HG03439 (cell line): ENCODE data around the gene IFT22.
"Not testable (repeated sequence)": the region's sequence is repeated elsewhere in the genome, so short reads cannot be mapped to it uniquely, and the experiment has no call there.

Experiments used
- ATAC-seq: cut with Tn5 transposase; IDR thresholded peaks from one replicate; pipeline ENCODE4 v1.9.1; 2021; ENCODE audit warnings: mild to moderate bottlenecking, moderate library complexity; ENCODE audit not compliant: unreplicated experiment

The IFT22 gene

DNA sequence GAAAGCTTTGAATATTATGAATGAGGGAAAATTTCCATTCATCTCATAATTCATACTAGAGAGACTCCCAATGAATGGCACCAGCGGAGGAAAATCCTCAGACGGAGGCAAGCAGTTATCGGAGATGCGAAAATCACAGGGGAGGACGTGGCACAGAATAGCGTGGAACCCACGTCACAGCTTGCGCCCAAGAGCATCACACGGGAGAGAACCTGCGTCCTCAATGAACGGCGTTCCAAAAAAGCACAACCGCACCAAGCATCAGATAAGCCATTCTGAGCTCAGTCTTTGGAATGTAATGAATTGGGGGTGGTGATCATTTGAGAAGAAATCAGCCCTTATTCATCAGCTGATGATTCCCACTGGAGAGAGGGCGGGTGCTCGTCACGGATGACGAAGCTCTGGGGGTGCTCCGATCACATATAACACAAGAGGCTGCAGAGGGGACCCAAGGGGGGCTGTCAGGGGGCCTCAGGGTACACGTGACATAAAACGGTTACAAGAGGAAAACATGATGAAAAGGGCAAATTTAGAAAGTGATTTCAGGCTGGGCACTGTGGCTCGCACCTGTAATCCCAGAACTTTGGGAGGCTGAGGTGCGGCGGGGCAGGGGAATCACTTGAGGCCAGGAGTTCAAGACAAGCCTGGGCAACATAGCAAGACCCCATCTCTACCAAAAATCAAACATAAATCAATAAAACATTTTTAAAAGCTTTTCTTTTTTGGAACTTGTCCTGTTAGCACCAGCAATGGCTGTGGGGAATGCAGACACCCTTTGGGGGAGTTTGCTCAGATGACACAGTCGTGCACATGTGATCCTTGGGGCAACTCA, 42.9 kb downstream of the IFT22 start:
- no peak for ATAC-seq

DNA sequence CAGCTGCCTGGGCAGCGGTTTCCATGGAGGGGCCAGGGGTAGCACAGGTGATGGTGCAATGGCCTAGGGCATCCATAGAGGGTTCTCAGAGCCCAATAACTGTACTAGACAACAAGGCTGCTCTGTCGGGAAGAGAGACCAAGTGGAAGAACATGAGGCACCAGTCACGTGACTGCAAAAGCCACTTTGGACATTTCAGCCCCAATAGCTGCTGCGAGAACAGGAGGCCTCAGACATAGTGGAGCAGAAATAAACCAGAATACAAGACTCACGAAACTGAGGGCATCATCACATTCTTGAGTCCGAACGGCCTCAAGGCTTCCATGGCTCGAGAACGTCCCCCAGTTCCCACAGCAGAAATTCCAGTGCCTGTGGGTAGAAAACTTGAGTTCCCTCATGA, 44.5 kb downstream of the IFT22 start:
- no peak for ATAC-seq

DNA sequence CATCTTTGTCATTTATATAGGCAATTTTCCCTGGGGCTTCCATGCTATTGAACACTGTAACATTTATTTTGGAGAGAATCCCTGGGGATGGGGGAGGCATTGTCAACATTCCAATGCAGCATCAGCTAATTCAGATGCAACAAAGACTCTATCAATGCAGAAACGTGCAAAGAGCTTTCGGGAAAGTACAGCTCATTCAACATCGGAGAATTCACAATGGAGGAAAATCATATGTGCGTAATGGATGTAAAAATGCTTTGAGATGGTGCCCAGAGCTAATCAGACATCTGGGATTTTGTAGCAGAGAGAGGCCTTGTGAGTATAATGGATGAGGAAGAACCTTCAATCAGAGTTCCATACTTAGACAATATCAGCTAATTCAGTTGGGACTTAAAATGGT, 48.4 kb downstream of the IFT22 start:
- no peak for ATAC-seq

DNA sequence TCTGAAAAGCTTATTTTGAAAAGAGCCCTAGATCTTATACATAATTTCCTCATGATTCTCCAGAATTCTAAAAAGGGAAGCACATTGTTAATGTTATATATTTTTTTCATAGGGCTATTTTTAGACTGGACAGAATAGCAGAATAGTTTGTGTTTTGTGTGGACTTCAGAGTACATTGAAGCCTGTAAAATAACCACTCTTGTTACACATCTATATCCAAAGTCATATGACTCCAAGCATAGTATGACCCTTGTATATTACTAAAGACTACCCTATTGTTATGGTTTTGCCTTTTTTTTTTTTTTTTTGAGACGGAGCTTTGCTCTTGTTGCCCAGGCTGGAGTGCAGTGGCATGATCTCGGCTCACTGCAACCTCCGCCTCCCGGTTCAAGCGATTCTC, 50.6 kb downstream of the IFT22 start:
- ATAC-seq, result no peak

DNA sequence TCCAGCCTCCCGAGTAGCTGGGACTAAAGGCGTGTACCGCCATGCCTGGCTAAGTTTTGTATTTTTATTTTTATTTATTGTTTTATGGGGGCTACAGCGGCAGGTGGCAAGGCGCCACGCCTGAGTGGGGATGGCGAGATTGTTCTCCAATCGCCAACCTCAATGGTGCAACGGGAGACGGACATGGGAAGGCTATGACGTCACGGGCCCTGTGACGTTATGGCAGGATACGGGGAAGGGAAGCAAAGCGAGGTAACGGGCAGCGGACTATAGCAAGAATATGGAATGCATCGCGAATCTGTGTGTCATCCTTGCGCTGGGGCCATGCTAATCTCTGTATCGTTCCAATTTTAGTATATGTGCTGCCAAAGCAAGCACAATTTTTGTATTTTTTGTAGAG, 51.9 kb downstream of the IFT22 start:
- ATAC-seq, result no peak

DNA sequence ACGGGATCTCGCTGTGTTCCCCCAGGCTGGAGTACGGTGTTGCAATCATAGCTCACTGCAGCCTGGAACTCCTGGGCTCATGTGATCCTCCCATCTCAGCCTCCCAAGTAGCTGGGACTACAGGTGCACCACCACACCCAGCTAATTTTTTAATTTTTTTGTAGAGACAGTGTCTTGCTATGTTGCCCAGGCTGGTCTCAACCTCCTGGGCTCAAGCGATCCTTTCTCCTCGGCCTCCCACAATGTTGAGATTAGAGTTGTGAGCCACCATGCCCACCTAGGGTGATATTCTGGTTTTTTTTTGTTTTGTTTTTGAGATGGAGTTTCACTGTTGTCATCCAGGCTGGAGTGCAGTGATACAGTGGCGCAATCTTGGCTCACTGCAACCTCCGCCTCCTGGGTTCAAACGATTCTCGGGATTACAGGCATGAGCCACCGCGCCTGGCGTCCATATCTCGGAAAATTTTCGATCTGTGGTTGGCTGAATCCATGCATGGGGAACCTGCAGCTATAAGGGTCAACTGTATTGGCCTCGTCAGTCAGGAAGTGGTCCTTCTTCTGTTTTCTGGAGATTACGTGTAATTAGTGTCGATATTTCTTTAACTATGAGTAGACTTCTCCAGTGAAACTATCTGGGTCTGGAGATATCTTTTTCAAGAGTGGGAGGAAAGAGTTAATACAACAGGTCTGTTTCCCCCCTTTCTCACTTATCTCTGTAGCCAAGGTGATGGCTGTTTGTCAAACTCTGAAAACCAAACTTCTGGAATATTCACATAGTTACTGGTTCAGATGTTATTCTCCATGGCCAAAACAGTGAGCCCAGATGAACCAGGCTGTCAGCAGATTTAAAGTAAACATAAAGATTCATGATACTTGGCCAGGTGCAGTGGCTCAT, 55.7 kb downstream of the IFT22 start:
- ATAC-seq, result no peak

DNA sequence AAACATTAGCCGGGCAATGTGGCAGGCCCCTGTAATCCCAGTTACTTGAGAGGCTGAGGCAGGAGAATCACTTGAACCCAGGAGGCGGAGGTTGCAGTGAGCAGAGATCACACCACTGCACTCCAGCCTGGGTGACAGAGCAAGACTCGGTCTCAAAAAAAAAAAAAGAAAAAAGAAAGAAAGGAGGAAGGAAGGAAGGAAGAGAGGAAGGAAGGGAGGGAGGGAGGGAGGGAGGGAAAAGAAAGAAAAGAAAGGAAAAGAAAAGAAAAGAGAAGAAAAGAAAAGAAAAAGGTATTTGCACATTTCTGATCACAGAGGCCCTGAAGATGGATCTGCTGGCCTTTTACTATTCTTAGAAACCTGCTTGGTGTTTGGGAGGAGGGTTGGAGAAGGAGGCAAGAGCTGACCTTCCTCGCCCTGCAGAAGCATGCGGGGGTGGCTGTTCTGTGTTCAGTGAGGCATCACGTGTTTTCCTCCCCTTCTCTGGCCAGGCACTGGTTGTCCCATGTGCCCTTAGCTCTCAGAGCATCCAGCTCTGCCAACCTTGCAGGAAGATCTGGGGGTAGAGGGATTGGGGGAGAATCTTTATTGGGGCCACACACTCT, 57.4 kb downstream of the IFT22 start:
- ATAC-seq, result not testable (repeated sequence)
